ENCODE data around the gene ZNF277. TPM values are rescaled to one million over a fixed set of nuclear protein-coding genes. Genes with fewer than 3 reads are reported as not detected.

The ZNF277 gene
- total RNA-seq, 1 donor from 2014 or later = 25.9 TPM

DNA sequence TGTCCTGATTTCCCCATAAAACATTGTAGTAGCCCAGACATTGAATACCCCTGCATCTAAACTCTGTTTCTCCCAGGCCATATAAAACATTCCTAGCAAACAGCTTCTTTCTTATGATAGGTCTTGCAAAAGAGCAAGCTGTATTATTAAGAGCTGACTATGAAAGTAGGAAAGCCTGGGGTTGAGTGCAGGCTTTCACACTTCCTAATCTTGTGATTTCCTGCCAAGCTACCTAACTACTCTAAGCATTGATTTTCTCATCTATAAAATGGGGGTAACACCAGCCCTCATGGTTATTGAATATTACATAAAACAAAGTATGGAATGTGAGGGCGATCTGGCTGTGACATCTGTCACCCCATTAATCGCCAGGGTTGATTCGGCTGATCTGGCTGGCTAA lies 81.8 kb downstream of the ZNF277 start:
- no peaks in the 10 kb centered on the region for H3K9me3 Mint-ChIP-seq (ENCODE audit: low read depth)
- no peak overlapping the region for H3K4me3 Mint-ChIP-seq (ENCODE audit: low read depth)
- TF ChIP-seq CTCF (IDR thresholded peaks at IDR 0.05; ENCODE audit: unreplicated experiment) = no peak
- H3K4me1 Mint-ChIP-seq (ENCODE audit: low read depth) = no peaks in the 10 kb centered on the region
- H3K27me3 Mint-ChIP-seq = no peaks in the 10 kb centered on the region
- H3K36me3 Mint-ChIP-seq (ENCODE audit: insufficient read depth) = peaks cover 6% of the 10 kb centered on the region
- no peak for DNase-seq (ENCODE audit: low spot score, unreplicated experiment)
- no peak overlapping the region for H3K27ac Mint-ChIP-seq

GRCh38 chr7:112290065-112290464 lies 83.6 kb downstream of the ZNF277 start:
- H3K9me3 Mint-ChIP-seq (ENCODE audit: low read depth) = no peaks in the 10 kb centered on the region
- H3K4me3 Mint-ChIP-seq (ENCODE audit: low read depth) = no peak overlapping the region
- H3K27ac Mint-ChIP-seq = no peak overlapping the region

GRCh38 chr7:112292162-112292561 lies 85.7 kb downstream of the ZNF277 start:
- Mint-ChIP-seq H3K4me1 (ENCODE audit: low read depth) (no peaks in the 10 kb centered on the region), H3K27ac (no peak overlapping the region), H3K9me3 (ENCODE audit: low read depth) (no peaks in the 10 kb centered on the region), H3K36me3 (ENCODE audit: insufficient read depth) (peaks cover 4% of the 10 kb centered on the region), H3K27me3 (no peaks in the 10 kb centered on the region), H3K4me3 (ENCODE audit: low read depth) (no peak overlapping the region)
- TF ChIP-seq CTCF (IDR thresholded peaks at IDR 0.05; ENCODE audit: unreplicated experiment) = no peak
- DNase-seq (ENCODE audit: low spot score, unreplicated experiment) = no peak

More at GRCh38 chr7:112290065-112290464, 83.6 kb downstream of the ZNF277 start:
- Mint-ChIP-seq H3K36me3 (ENCODE audit: insufficient read depth) (peaks cover 6% of the 10 kb centered on the region), H3K27me3 (no peaks in the 10 kb centered on the region), H3K4me1 (ENCODE audit: low read depth) (no peaks in the 10 kb centered on the region)
- DNase-seq (ENCODE audit: low spot score, unreplicated experiment) = no peak
- TF ChIP-seq CTCF (IDR thresholded peaks at IDR 0.05; ENCODE audit: unreplicated experiment) = no peak

GRCh38 chr7:112293416-112293815 lies 86.9 kb downstream of the ZNF277 start:
- no peak for DNase-seq (ENCODE audit: low spot score, unreplicated experiment)
- H3K36me3 Mint-ChIP-seq (ENCODE audit: insufficient read depth) = peaks cover 5% of the 10 kb centered on the region
- H3K27ac Mint-ChIP-seq = no peak overlapping the region
- TF ChIP-seq CTCF (IDR thresholded peaks at IDR 0.05; ENCODE audit: unreplicated experiment) = no peak
- H3K4me1 Mint-ChIP-seq (ENCODE audit: low read depth) = no peaks in the 10 kb centered on the region
- no peaks in the 10 kb centered on the region for H3K9me3 Mint-ChIP-seq (ENCODE audit: low read depth)
- no peak overlapping the region for H3K4me3 Mint-ChIP-seq (ENCODE audit: low read depth)
- no peaks in the 10 kb centered on the region for H3K27me3 Mint-ChIP-seq

DNA sequence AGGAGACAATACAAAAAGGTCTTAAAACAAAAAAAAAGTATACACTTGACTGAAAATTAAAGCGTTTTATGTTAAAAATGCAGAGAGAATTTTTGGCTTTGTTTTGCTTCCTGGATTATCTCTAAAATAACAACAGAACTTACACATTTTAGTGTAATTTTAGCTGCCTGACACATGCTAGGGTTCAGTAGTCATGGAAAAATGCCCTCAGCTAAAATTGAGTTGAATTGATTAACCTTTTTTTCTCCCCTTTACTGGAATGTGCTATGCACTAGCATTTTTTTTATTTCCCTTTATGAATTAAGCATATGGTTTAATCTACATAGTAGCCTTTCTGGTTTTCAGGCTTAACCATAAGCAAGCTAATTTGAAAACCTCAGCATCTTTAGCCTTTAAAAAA lies 89.9 kb downstream of the ZNF277 start:
- H3K4me3 Mint-ChIP-seq (ENCODE audit: low read depth) = no peak overlapping the region
- H3K9me3 Mint-ChIP-seq (ENCODE audit: low read depth) = no peaks in the 10 kb centered on the region
- DNase-seq (ENCODE audit: low spot score, unreplicated experiment) = no peak
- H3K27ac Mint-ChIP-seq = no peak overlapping the region
- peaks cover 14% of the 10 kb centered on the region for H3K36me3 Mint-ChIP-seq (ENCODE audit: insufficient read depth)
- no peak for TF ChIP-seq CTCF (IDR thresholded peaks at IDR 0.05; ENCODE audit: unreplicated experiment)
- peaks cover 3% of the 10 kb centered on the region for H3K4me1 Mint-ChIP-seq (ENCODE audit: low read depth)
- H3K27me3 Mint-ChIP-seq = no peaks in the 10 kb centered on the region

Measured in progenitor cell of endocrine pancreas (in vitro differentiated cells).